K562 (cell line): ENCODE data around the gene CMBL. TPM values are rescaled to one million over a fixed set of nuclear protein-coding genes. Genes with fewer than 3 reads are reported as not detected.

ENCODE experiments used
- C11orf30 ChIP-seq: fragments of 450-650 bp; IDR thresholded peaks from 2 replicates; pipeline ENCODE4 v1.6.1; 2016; ENCODE audit warnings: low read depth, mild to moderate bottlenecking
- CCNT2 ChIP-seq: IDR thresholded peaks from 2 replicates; pipeline ENCODE4 v1.6.1; 2011; ENCODE audit warnings: borderline replicate concordance, low read depth, mild to moderate bottlenecking, moderate library complexity, mixed read lengths, low read length; ENCODE audit not compliant: insufficient read length; ENCODE audit errors: extremely low read depth
- CREB1 ChIP-seq, 2 experiments: sonication (generic) in 1 of 2; formaldehyde crosslinking in 1 of 2; IDR thresholded peaks; 2 replicates each; pipeline versions ENCODE4 v1.6.1 to v1.8.0; 2012 to 2022; ENCODE audit warnings: inconsistent platforms in 1 of 2, mild to moderate bottlenecking in 1 of 2, missing genetic modification reagents in 1 of 2, moderate library complexity in 1 of 2
- EP300 ChIP-seq: IDR thresholded peaks from 2 replicates; pipeline ENCODE4 v1.6.1; 2012; ENCODE audit warnings: low read length, improper control_type of control experiment
- HMG20B ChIP-seq: fragments of 250-450 bp; sonication (Bioruptor Pico); IDR thresholded peaks from 2 replicates; pipeline ENCODE4 v1.5.0; 2021; ENCODE audit warnings: mild to moderate bottlenecking
- MYBL2 ChIP-seq, 2 experiments: fragments of 450-650 bp in 1 of 2; sonication (generic) in 1 of 2; formaldehyde crosslinking in 1 of 2; IDR thresholded peaks; 2 replicates each; pipeline versions ENCODE4 v1.6.1 to v1.8.1; 2017 to 2022; ENCODE audit warnings: borderline replicate concordance in 1 of 2, inconsistent platforms in 1 of 2, low read depth in 1 of 2, mild to moderate bottlenecking in 1 of 2, missing genetic modification reagents in 1 of 2, moderate library complexity in 1 of 2
- MYNN ChIP-seq, 2 experiments: sonication (generic); formaldehyde crosslinking in 1 of 2; IDR thresholded peaks; 2 replicates each; pipeline versions ENCODE4 v1.5.0 to v1.6.1; 2016 to 2020; ENCODE audit warnings: antibody characterized with exemption in 1 of 2, missing genetic modification reagents in 1 of 2
- NONO ChIP-seq, 2 experiments: fragments of 200-400 bp in 1 of 2; fragments of 450-650 bp in 1 of 2; formaldehyde crosslinking in 1 of 2; IDR thresholded peaks; 2 replicates each; pipeline ENCODE4 v1.6.1; 2017; ENCODE audit warnings: low read depth in 2 of 2, mild to moderate bottlenecking in 2 of 2, moderate library complexity in 2 of 2, low read length in 1 of 2
- NR2C1 ChIP-seq, 2 experiments: fragments of 450-650 bp; IDR thresholded peaks; 2 replicates each; pipeline ENCODE4 v1.6.1; 2017; ENCODE audit warnings: mild to moderate bottlenecking in 2 of 2, antibody characterized with exemption in 1 of 2, inconsistent platforms in 1 of 2, missing compliant biosample characterization in 1 of 2, missing genetic modification characterization in 1 of 2
- PHF8 ChIP-seq: fragments of 200-600 bp; sonication (generic); IDR thresholded peaks from 2 replicates; pipeline ENCODE4 v1.6.1; 2012; ENCODE audit warnings: mixed run types, mild to moderate bottlenecking, inconsistent platforms, low read length, moderate library complexity, borderline replicate concordance
- PRMT5 ChIP-seq: sonication (generic); formaldehyde crosslinking; IDR thresholded peaks from 2 replicates; pipeline ENCODE4 v1.5.0; 2020; ENCODE audit warnings: missing genetic modification reagents
- RBM17 ChIP-seq: fragments of 200-400 bp; formaldehyde crosslinking; IDR thresholded peaks from 2 replicates; pipeline ENCODE4 v1.6.1; 2017; ENCODE audit warnings: low read depth, mild to moderate bottlenecking, low read length, borderline replicate concordance
- RUNX1 ChIP-seq: sonication (generic); IDR thresholded peaks from 2 replicates; pipeline ENCODE4 v1.6.1; 2016; ENCODE audit warnings: antibody characterized with exemption, low read depth
- SAFB ChIP-seq: fragments of 200-400 bp; formaldehyde crosslinking; IDR thresholded peaks from 2 replicates; pipeline ENCODE4 v1.6.1; 2017; ENCODE audit warnings: low read depth, low read length, borderline replicate concordance
- SREBF1 ChIP-seq: fragments of 150-350 bp; IDR thresholded peaks from 2 replicates; pipeline ENCODE4 v1.6.1; 2014; ENCODE audit warnings: antibody characterized with exemption, low read depth, low read length, borderline replicate concordance
- SREBF2 ChIP-seq: sonication (generic); formaldehyde crosslinking; IDR thresholded peaks from 2 replicates; pipeline ENCODE4 v1.4.0; 2020; ENCODE audit warnings: mild to moderate bottlenecking, missing genetic modification reagents
- STAT5A ChIP-seq: IDR thresholded peaks from 2 replicates; pipeline ENCODE4 v1.6.1; 2012; ENCODE audit warnings: low read length, inconsistent platforms, borderline replicate concordance
- ZNF143 ChIP-seq: sonication (generic); formaldehyde crosslinking; IDR thresholded peaks from 2 replicates; pipeline ENCODE4 v1.9.0; 2022; ENCODE audit warnings: mild to moderate bottlenecking, missing genetic modification reagents
- ZNF146 ChIP-seq: IDR thresholded peaks from one replicate; pipeline ENCODE4 v1.6.1; 2018; ENCODE audit warnings: missing compliant biosample characterization; ENCODE audit not compliant: unreplicated experiment
- ZNF76 ChIP-seq: fragments of 250-450 bp; sonication (Bioruptor Pico); IDR thresholded peaks from 2 replicates; pipeline ENCODE4 v1.4.0; 2020; ENCODE audit warnings: mild to moderate bottlenecking, moderate library complexity, borderline replicate concordance
- ZNF785 ChIP-seq: fragments of 250-450 bp; sonication (Bioruptor Pico); IDR thresholded peaks from 2 replicates; pipeline ENCODE4 v1.4.0; 2020; ENCODE audit warnings: mild to moderate bottlenecking
- polyA plus RNA-seq, 8 experiments: library from polyadenylated mRNA; depleted of rRNA in 4 of 8; stranded (reverse) in 5 of 8; unstranded in 3 of 8; fragments of >200 nt; fragmentation: Nextera tagmentation in 2 of 8; fragmentation: Illumina TruSeq in 1 of 8; extraction: Ambion mirVana in 2 of 8; extraction: Trizol in 1 of 8; gene quantifications; 2 replicates each; pipeline versions ENCODE4 v1.2.1 to v1.2.3, GENCODE V29; 2011 to 2014; ENCODE audit warnings: inconsistent platforms in 1 of 8, missing spikeins in 1 of 8
- total RNA-seq, 7 experiments: library from RNA; depleted of rRNA in 6 of 7; stranded (reverse); fragments of >200 nt in 6 of 7; fragmentation: Illumina TruSeq in 2 of 7; extraction: Trizol in 2 of 7; gene quantifications; 2 replicates each; pipeline versions ENCODE4 v1.2.1 to v1.2.3, GENCODE V29; 2011 to 2021; ENCODE audit warnings: low replicate concordance in 1 of 7
- TF ChIP-seq, protein P1 (sequence below): fragments of 250-450 bp; sonication (Bioruptor Pico); IDR thresholded peaks from 2 replicates; pipeline ENCODE4 v1.5.0; 2020; ENCODE audit warnings: mild to moderate bottlenecking
- TF ChIP-seq, protein P2 (sequence below): sonication (generic); formaldehyde crosslinking; IDR thresholded peaks from 2 replicates; pipeline ENCODE4 v1.8.1; 2023; ENCODE audit warnings: mild to moderate bottlenecking, missing genetic modification reagents

Gene CMBL
- total and polyA plus RNA-seq, 9 of the 15 experiments (the other 6 are each of a cell fraction or from before 2014, with no cell fraction given), result 22.6 to 192 (median 71.1) TPM

DNA sequence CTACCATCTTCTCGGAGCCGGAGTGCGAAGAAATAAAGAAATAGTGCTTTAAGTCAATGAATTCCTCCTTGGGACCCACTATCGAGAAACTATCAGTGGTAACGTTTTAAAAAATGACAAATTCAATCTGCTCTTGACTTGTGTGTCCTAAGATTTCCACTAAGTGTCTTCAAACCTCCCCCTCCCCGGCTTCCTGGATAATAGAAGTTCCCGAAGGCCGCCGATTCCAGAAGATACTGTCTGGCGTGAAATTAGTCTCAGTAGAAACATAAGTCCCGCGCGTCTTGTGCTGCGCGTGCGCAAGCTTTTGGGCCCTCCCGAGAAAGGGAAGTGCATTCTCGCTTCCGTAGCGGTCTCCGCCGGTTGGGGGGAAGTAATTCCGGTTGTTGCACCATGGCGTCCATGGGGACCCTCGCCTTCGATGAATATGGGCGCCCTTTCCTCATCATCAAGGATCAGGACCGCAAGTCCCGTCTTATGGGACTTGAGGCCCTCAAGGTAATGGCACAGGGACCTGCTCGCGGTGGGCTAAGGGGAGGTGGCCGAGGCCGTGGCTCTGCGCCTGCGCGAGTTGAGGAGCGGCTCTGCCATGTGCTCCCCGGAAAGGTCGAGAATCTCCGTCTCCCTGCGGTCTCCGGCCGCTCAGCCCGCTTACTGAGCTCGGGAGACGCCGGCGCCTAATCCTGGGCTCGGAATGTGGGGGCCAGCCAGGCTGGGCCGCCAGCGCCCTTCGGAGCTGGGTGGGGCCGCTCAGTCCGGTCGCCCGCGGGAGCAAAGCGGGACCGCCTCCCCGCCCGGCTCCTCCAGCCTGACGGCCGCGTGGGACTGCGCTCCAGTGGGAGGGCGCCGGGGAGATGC, 57.5 kb downstream of the CMBL start, which contains the start of gene CCT5 (continued):
- TF ChIP-seq, protein P1, sequence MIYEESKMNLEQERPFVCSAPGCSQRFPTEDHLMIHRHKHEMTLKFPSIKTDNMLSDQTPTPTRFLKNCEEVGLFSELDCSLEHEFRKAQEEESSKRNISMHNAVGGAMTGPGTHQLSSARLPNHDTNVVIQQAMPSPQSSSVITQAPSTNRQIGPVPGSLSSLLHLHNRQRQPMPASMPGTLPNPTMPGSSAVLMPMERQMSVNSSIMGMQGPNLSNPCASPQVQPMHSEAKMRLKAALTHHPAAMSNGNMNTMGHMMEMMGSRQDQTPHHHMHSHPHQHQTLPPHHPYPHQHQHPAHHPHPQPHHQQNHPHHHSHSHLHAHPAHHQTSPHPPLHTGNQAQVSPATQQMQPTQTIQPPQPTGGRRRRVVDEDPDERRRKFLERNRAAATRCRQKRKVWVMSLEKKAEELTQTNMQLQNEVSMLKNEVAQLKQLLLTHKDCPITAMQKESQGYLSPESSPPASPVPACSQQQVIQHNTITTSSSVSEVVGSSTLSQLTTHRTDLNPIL (CRISPR knock-in tag), result no peak
- TF ChIP-seq SREBF1, result peak; percentile 71; the same call in 1 of the 2 replicates
- TF ChIP-seq HMG20B (CRISPR knock-in tag), result no peak
- TF ChIP-seq SREBF2 (CRISPR knock-in tag), result no peak
- TF ChIP-seq ZNF143 (CRISPR knock-in tag), result 0 out of 2 replicates have a peak, but pooled peaks have one; percentile 43
- no peak for TF ChIP-seq STAT5A
- no peak for TF ChIP-seq ZNF76 (CRISPR knock-in tag)
- TF ChIP-seq MYBL2 (IDR thresholded peaks at IDR 0.05; ENCODE audit: low read depth), result peak; percentile 67; the same call in 1 of the 2 replicates
- no peak for TF ChIP-seq MYBL2 (CRISPR knock-in tag; IDR thresholded peaks at IDR 0.05; ENCODE audit: borderline replicate concordance)
- TF ChIP-seq RBM17, result no peak
- 0 out of 2 replicates have a peak, but pooled peaks have one; percentile 51 for TF ChIP-seq RUNX1
- no peak for TF ChIP-seq CCNT2
- peak; percentile 38 for TF ChIP-seq CREB1 (IDR thresholded peaks at IDR 0.05)
- peak; percentile 66; the same call in 1 of the 2 replicates for TF ChIP-seq CREB1 (CRISPR knock-in tag; IDR thresholded peaks at IDR 0.05)
- TF ChIP-seq PRMT5 (CRISPR knock-in tag), result no peak
- TF ChIP-seq, protein P2, sequence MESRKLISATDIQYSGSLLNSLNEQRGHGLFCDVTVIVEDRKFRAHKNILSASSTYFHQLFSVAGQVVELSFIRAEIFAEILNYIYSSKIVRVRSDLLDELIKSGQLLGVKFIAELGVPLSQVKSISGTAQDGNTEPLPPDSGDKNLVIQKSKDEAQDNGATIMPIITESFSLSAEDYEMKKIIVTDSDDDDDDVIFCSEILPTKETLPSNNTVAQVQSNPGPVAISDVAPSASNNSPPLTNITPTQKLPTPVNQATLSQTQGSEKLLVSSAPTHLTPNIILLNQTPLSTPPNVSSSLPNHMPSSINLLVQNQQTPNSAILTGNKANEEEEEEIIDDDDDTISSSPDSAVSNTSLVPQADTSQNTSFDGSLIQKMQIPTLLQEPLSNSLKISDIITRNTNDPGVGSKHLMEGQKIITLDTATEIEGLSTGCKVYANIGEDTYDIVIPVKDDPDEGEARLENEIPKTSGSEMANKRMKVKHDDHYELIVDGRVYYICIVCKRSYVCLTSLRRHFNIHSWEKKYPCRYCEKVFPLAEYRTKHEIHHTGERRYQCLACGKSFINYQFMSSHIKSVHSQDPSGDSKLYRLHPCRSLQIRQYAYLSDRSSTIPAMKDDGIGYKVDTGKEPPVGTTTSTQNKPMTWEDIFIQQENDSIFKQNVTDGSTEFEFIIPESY (CRISPR knock-in tag), result no peak
- peak; percentile 15; the same call in 1 of the 2 replicates for TF ChIP-seq EP300
- TF ChIP-seq C11orf30, result no peak
- peak; percentile 11; the same call in 1 of the 2 replicates for TF ChIP-seq SAFB
- TF ChIP-seq MYNN (IDR thresholded peaks at IDR 0.05), result no peak
- no peak for TF ChIP-seq MYNN (CRISPR knock-in tag; IDR thresholded peaks at IDR 0.05)
- peak; percentile 86 for TF ChIP-seq PHF8
- TF ChIP-seq NR2C1 (IDR thresholded peaks at IDR 0.05), result peak; percentile 78
- TF ChIP-seq NR2C1 (tag; IDR thresholded peaks at IDR 0.05), result peak; percentile 89
- TF ChIP-seq NONO (IDR thresholded peaks at IDR 0.05; ENCODE audit: low read depth in 2 of 2, low read length in 1 of 2), result peak in 1 of 2 experiments; percentile 98; a peak in 2 of 4 replicates
- TF ChIP-seq ZNF146, result no peak
- no peak for TF ChIP-seq ZNF785
